Stomach (tissue), 9 donors: Measurements from ENCODE around the gene DNASE1L2. TPM values are rescaled to one million over a fixed set of nuclear protein-coding genes. Genes with fewer than 3 reads are reported as not detected.

Experiments
- DNase-seq, 2 donors: peaks; one replicate each; pipeline versions ENCODE4 v3.0.0 to v3.0.0-alpha.2; 2013 to 2019
- H3K27ac ChIP-seq, 5 donors: fragments of 200-600 bp in 4 of 5; sonication (generic) in 4 of 5; one replicate each; pipeline ENCODE4 v1.5.1; 2013 to 2019; ENCODE audit warnings: mild to moderate bottlenecking in 1 of 5, moderate library complexity in 1 of 5
- H3K27me3 ChIP-seq, 3 donors: fragments of 200-600 bp; sonication (generic); one replicate each; pipeline ENCODE4 v1.5.1; 2017 to 2019; ENCODE audit warnings: mixed run types in 1 of 3
- H3K36me3 ChIP-seq, 4 donors: fragments of 200-600 bp; sonication (generic); 1 replicate in 3 of 4; 2 replicates in 1 of 4; pipeline ENCODE4 v1.5.1; 2016 to 2019
- H3K4me1 ChIP-seq, 4 donors: fragments of 200-600 bp; sonication (generic); one replicate each; pipeline ENCODE4 v1.5.1; 2016 to 2019
- H3K4me3 ChIP-seq, 4 donors: fragments of 200-600 bp; sonication (generic) in 3 of 4; one replicate each; pipeline ENCODE4 v1.5.1; 2016 to 2019; ENCODE audit warnings: mild to moderate bottlenecking in 1 of 4
- H3K9me3 ChIP-seq, 4 donors: fragments of 200-600 bp; sonication (generic); one replicate each; pipeline ENCODE4 v1.5.1; 2016 to 2019
- CTCF ChIP-seq, 7 experiments: fragments of 450-650 bp in 4 of 7; fragments of 200-600 bp in 3 of 7; sonication (generic) in 3 of 7; IDR thresholded peaks; one replicate each; pipeline ENCODE4 v1.5.1; 2016 to 2019; ENCODE audit warnings: antibody characterized with exemption in 7 of 7, control low read depth in 2 of 7, mild to moderate bottlenecking in 1 of 7
- EP300 ChIP-seq: sonication (generic); formaldehyde crosslinking; IDR thresholded peaks from one replicate; pipeline ENCODE4 v1.6.1; 2017; ENCODE audit warnings: antibody characterized with exemption
- POLR2A ChIP-seq, 4 donors: fragments of 450-650 bp; IDR thresholded peaks; one replicate each; pipeline ENCODE4 v1.6.1; 2016; ENCODE audit warnings: antibody characterized with exemption in 4 of 4, control low read depth in 2 of 4, mild to moderate bottlenecking in 1 of 4, moderate library complexity in 1 of 4
- POLR2AphosphoS5 ChIP-seq, 3 donors: sonication (generic); formaldehyde crosslinking; IDR thresholded peaks; one replicate each; pipeline ENCODE4 v1.6.1; 2016; ENCODE audit warnings: antibody characterized with exemption in 3 of 3
- WGBS, 5 donors: extraction: QIAGEN DNeasy Blood & Tissue Kit in 3 of 5; methylation state at CpG; one replicate each; pipeline versions ENCODE4 v1.1.5 to v1.1.7; 2013 to 2018; 5-methylcytosine and 5-hydroxymethylcytosine counted together
- intact Hi-C: fragments of 100-400 bp; cut with DNase I; formaldehyde crosslinking; loops from one replicate; pipeline ENCODE4 v1.15.1; 2023; ENCODE audit warnings: low total_unique reads
- polyA plus RNA-seq, 3 donors: library from polyadenylated mRNA; stranded (reverse); fragments of 200-250 nt; gene quantifications; one replicate each; pipeline ENCODE4 v1.2.3, GENCODE V29; 2013
- total RNA-seq, 5 donors: library from RNA; depleted of rRNA; stranded (reverse); fragments of >200 nt; gene quantifications; one replicate each; pipeline versions ENCODE4 v1.1.0 to v1.2.3, GENCODE V29; 2014 to 2016
- donor health status: healthy with polysubstance abuse.
- donor health status: Bipolar disorder and iron deficiency.
- donor health status: healthy.

The DNASE1L2 gene
- total and polyA plus RNA-seq, 8 donors: 0.68 to 0.90 TPM; not detected in 6

- intact Hi-C loops: no loop called here
- Histone ChIP-seq H3K36me3 (peaks cover 60 to 70% (median 68%) of the 10 kb centered on the region in 4 donors), H3K4me3 (no peak overlapping the region), H3K27ac (no peak overlapping the region), H3K9me3 (no peaks in the 10 kb centered on the region), H3K4me1 (peaks cover 18 to 32% (median 24%) of the 10 kb centered on the region in 4 donors), H3K27me3 (peaks cover 5 to 45% (median 28%) of the 10 kb centered on the region in 3 donors)
- 91 to 94% (median 93%) methylated on average over 31 to 51 of the region's 51 CpGs for WGBS, 5 donors
- no peak for DNase-seq
- TF ChIP-seq POLR2A (IDR thresholded peaks at IDR 0.05): no peak
- no peak for TF ChIP-seq CTCF (IDR thresholded peaks at IDR 0.05)
- TF ChIP-seq POLR2AphosphoS5 (IDR thresholded peaks at IDR 0.05): no peak
- no peak for TF ChIP-seq EP300
Observed at GRCh38 chr16:2233872-2234812, 2.1 kb upstream of the DNASE1L2 start.

DNA sequence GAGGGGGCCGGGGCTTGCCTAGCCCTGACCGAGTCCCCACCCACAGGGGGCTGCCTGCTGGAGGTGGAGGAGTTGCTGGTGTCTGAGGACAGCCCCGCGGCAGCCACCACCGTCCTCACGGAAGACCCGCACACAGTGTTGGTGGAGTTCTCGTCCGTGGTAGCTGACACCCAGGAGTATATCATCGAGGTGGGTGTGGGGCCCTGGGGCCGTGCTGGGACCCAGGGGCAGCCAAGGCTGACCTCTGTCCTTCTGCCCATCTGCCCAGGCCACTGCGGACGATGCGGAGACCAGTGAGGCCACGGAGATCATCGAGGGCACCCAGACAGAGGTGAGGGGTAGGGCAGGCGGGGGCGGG lies 1.5 kb upstream of the DNASE1L2 start:
- no peak for TF ChIP-seq EP300
- intact Hi-C loops: no loop called here
- no peak for DNase-seq
- Histone ChIP-seq H3K36me3 (peaks cover 54 to 67% (median 64%) of the 10 kb centered on the region in 4 donors), H3K9me3 (no peaks in the 10 kb centered on the region), H3K4me3 (no peak overlapping the region), H3K27ac (no peak overlapping the region), H3K4me1 (peaks cover 18 to 32% (median 24%) of the 10 kb centered on the region in 4 donors), H3K27me3 (peaks cover 5 to 45% (median 28%) of the 10 kb centered on the region in 3 donors)
- 76 to 94% (median 91%) methylated on average over 8 to 18 of the region's 18 CpGs for WGBS, 5 donors

DNA sequence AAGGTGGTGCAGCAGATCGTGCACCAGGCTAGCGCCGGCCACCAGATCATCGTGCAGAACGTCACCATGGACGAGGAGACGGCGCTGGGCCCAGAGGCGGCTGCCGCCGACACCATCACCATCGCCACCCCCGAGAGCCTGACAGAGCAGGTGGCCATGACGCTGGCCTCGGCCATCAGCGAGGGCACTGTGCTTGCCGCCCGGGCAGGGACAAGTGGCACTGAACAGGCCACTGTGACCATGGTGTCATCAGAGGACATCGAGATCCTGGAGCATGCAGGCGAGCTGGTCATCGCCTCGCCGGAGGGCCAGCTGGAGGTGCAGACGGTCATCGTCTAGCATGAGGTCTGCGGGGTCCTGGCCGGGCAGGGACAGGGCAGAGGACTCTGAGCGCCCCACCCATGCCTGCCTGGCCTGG lies 1.0 kb upstream of the DNASE1L2 start:
- Histone ChIP-seq H3K27me3 (peaks cover 5 to 45% (median 28%) of the 10 kb centered on the region in 3 donors), H3K36me3 (peaks cover 49 to 67% (median 62%) of the 10 kb centered on the region in 4 donors), H3K9me3 (no peaks in the 10 kb centered on the region), H3K27ac (no peak overlapping the region), H3K4me3 (no peak overlapping the region), H3K4me1 (peaks cover 18 to 32% (median 24%) of the 10 kb centered on the region in 4 donors)
- no peak for DNase-seq
- WGBS, 5 donors: 84 to 97% (median 94%) methylated on average over 23 to 28 of the region's 28 CpGs
- TF ChIP-seq POLR2AphosphoS5 (IDR thresholded peaks at IDR 0.05) (no peak), CTCF (IDR thresholded peaks at IDR 0.05) (no peak), POLR2A (IDR thresholded peaks at IDR 0.05) (no peak), EP300 (no peak)
- intact Hi-C loops: no loop called here

DNA sequence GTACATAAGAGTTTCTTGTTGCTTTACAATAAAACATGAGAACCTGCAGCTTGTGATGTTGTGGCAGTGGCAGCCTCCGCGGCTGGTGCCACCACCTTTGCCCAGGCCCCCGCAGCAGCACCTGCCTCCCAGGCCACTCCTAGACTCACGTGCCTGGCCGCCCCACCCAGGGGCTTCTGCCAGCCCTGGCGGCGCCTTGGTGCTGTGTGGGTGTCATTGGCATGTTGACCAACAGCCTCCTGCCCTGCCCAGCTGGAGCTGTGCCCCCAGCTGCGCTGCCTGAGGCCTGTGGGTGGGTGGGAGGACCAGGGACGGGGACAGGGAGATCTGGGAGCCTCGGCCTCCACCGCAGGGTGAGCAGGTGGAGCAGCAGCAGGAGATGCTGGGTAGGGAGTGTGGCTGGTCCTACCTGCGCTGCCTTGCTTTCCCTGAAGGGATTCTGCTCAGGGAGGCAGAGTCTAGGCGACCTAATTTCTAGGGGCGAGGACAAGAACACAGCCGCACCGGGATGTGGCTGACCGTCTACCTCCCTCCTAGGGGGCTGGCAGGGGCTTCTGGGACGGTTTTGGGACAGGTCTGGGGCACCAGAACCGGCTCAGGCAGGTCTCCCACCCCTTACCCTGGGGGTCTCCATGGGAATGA lies 428 bp upstream of the DNASE1L2 start:
- H3K36me3 ChIP-seq: peaks cover 43 to 67% (median 62%) of the 10 kb centered on the region in 4 donors
- WGBS, 5 donors: 62 to 74% (median 69%) methylated on average over 16 to 19 of the region's 19 CpGs

More for the DNA sequence above, 428 bp upstream of the DNASE1L2 start:
- Histone ChIP-seq H3K27me3 (peaks cover 5 to 45% (median 28%) of the 10 kb centered on the region in 3 donors), H3K4me3 (peak overlapping the region in 1 of 4 donors; percentile 34), H3K9me3 (no peaks in the 10 kb centered on the region), H3K27ac (no peak overlapping the region), H3K4me1 (peaks cover 18 to 32% (median 24%) of the 10 kb centered on the region in 4 donors)
- no peak for TF ChIP-seq CTCF (IDR thresholded peaks at IDR 0.05)
- no peak for TF ChIP-seq POLR2AphosphoS5 (IDR thresholded peaks at IDR 0.05)
- no peak for TF ChIP-seq POLR2A (IDR thresholded peaks at IDR 0.05)
- no peak for TF ChIP-seq EP300
- DNase-seq: no peak
- intact Hi-C loops: no loop called here
